Stimulated activated CD4-positive, alpha-beta T cell treated with anti-CD3 and anti-CD28 coated beads, Interleukin-15, amount 100 ng/mL, for 24 hours (primary cell): Measurements from ENCODE around the gene CHRNA4.

ENCODE experiments used
- DNase-seq: peaks from one replicate; pipeline ENCODE4 v3.0.0-alpha.2; 2020

The CHRNA4 gene

DNA sequence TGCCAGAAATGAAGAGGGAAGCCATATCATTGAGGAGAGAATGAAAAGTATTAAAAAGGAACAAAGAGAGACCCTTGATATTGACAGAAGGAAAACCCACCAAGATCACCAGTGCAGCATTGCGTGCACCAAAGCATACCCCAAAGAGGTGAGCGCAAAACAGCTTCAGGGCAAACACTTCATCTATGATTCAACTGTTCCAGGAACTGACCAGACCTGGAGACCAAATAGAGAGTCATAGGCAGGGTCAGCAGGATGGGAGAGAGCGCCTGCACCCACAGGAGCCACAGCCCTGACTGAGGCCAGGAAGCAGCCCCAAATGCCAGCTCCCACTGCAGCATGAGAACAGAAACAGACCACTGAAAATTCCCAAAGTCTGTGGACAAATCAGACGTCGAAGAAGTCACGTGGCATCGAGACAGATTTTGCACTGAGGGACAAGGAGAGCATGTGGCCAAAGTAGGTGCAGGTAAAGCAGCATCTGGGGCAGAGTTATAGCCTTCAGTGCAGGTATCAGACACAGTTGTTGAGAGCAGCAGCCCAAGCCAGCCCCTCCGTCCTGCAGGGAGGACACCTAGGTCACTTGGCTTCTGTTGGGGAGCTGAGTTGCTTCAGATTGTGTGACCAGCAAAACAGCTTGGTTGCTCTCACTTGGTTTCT is 29.3 kb downstream of the CHRNA4 start:
- no peak for DNase-seq

DNA sequence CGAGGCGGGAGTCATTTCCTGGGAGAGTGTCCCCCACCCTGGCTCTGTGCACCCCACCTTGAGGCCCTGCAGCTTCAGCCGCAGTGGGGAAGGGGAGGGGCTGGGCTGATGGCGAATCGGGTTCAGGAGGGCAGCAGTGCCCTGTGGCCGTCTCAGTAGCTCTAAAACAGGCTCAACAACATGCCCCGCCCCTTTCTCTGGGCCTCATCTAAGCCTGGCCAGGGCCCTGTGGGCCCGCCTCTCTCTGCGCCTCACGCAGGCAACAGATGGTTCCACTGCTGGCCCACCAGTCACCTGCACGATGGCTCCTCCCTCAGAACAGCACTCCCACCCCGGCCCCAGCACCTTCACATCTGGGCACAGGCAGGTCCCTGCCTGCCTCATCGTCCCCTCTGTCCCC is 30.2 kb downstream of the CHRNA4 start:
- DNase-seq: no peak

DNA sequence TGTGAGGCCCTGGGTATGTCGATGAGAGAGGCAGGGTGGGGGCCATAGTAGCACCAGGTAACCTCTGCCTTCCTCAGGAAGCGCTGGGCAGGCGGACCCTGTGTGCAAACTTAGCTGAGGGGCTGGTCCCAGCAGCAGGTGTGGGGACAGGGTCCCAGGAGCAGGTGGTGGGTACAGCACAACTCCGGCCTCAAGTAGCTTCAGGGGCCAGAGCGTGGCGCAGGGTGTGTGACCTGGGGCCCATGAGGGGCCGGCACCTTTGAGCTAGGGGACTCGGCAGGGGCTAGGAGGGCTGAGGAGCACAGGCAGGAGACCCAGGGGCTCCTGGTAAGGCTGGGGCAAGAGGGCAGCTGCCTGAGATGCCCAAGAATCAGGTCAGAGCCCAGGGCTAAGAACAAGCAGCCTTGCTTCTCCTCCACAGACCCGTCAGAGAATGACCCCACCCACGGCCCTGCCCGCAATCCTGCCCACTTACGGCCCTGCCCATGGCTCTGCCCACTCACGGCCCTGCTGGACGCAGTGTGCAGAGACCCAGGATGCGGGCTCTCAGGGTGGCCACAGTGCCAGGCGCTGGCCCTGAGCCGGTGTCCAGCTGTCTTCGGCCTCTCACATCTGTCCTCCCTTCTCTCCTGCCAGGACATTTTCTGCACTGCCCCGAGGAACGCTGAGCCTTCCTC is 30.9 kb downstream of the CHRNA4 start:
- no peak for DNase-seq

DNA sequence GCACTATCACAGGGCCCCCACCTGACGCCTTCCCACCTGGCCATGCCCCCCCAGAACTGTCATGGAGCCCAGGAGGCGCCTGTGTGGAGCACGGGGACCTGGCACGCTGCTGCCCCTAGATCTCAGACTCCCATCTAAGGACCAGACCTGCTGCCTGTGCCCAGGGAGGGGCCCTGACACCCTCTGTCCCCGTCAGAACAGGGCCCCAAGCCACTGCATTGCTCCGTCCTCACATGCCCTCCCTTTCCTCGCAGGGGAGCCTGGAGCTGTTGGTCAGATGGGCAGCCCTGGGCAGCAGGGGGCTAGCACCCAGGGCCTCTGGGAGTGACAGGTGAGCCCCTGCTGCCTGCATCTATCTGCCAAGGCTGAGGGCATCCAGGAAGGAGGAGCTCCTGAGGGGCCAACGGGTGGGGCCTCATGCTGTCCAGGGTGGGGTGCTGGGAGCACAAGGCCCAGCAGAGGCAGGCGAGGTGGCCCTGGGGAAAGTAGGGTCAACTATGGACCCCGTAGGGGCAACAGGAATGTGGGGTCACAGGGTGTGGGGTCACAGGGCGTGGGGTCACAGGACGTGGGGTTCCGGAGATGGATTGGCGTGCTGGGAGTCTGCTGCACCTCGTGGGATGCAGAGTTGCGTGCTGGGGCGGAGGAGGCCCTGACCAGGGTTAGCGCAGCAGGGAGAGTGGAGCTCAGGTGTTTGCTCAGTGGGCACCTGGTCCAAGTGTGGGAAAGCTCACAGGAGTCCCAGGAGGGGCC is 31.6 kb downstream of the CHRNA4 start:
- DNase-seq: no peak

DNA sequence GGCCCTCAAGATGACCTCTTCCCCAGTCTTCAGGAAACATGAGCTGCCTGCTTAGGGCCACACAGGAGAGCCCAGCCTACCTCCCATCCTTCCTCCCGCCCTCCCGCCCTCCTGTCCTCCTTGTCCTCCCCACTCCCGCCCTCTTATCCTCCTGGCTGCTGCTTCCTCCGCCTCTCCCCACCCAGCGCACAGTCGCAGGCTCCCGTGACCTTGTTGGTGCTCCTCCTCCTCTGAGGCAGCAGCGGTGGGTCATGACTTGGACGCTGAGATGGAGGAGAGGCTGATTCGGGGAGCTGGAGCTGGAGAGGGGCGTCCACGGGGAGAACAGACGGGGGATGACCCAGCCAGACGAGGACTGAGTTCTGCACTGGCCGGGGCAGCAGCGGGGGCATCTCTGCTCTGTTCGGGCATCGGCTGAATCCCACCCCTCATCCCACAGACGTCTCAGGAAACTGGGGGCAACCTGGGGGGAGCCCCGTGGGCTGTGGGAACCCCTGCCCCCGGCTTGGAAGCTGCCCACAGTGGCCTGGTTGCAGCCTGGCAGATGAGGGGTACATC is 32.4 kb downstream of the CHRNA4 start:
- no peak for DNase-seq

DNA sequence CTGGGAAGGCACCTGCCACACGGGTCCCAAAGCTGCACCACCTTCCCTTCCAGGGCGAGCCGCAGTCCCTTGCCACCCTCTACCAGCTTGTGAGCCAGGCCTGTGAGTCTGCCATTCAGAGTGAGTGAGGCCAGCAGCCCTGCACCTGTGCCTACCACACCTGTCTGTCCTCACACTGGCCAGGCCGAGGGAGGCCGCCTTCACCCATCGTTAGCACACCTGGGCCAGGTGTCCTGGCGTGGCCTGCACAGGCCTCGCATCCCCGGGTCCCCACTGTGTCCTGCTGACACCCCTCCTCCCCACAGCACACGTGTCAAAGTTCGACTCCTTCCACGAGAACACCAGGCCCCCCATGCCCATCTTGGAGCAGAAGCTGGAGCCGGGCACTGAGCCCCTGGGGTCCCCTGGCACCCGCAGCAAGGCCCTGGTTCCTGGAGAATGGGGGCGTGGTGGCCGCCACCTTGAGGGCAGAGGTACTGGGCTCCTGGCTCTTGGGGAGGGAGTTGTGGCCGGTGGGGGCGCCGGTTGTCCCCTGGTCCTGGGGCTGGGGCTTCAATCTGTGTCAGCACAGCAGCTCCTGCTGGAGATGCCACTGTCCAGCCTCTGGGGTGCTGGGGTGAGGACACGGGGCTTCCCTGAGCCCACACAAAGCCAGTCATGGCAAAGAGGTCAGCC is 33.0 kb downstream of the CHRNA4 start:
- no peak for DNase-seq

DNA sequence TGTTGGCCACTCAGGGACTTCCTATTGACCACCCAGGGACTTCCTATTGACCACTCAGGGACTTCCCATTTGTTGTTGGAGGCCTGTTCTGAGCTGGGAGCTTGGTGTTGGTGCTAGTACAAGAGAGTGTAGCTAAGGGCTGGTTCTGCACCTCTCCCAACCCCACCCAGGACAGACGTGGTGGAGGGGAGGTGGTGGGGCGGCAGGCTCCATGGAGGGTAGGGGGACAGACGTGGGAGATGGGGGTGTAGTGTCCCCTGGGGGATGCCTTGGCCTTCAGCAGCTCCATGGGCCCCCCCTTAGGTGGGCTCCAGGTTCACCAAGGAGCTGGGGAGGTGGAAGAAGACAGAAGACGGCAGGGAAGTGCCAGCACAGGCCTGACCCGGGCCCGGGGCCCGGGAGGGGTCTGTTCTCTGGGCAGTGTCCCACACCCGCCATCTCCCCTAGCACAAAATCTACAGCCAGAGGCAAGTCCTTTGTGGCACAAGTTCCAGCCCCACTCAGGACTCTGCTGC is 33.9 kb downstream of the CHRNA4 start:
- DNase-seq: no peak

DNA sequence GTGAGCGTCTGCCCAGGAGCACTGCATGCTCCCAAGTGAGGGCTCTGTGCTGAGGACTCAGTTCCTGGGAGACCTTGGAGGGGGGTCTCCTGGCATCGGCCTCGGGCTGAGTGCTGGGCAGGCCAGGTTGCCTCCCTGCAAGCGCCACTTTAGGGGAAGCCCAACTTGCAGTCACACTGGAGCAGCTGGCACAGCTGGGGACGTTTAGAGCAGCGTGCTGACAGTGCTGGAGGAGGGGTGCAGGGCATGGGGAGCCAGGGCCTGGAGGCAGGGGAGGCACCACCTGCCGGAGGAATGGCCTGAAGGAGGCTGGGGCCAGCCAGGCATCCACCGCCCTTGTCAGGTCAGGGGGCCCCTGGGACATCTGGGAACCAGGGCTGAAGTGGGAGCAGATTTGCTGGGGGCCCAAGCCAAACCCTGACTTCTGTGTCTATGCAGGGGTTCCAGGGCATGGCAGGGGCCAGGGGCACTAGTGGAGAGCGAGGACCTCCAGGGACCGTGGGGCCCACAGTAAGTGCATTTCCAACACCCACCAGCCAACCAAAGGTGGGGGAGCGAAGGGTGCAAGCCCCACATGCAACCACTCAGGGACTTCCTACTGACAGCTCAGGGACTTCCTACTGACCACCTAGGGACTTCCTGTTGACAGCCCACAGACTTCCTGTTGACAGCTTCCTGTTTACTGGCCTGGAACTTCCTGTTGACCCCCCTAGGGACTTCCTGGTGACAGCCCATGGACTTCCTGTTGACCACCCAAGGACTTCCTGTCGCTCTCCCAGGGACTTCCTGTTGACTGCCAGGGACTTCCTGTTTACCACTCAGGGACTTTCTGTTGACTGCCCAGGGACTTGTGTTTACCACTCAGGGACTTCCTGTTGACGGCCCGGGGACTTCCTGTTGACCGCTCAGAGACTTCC is 34.6 kb downstream of the CHRNA4 start:
- no peak for DNase-seq

DNA sequence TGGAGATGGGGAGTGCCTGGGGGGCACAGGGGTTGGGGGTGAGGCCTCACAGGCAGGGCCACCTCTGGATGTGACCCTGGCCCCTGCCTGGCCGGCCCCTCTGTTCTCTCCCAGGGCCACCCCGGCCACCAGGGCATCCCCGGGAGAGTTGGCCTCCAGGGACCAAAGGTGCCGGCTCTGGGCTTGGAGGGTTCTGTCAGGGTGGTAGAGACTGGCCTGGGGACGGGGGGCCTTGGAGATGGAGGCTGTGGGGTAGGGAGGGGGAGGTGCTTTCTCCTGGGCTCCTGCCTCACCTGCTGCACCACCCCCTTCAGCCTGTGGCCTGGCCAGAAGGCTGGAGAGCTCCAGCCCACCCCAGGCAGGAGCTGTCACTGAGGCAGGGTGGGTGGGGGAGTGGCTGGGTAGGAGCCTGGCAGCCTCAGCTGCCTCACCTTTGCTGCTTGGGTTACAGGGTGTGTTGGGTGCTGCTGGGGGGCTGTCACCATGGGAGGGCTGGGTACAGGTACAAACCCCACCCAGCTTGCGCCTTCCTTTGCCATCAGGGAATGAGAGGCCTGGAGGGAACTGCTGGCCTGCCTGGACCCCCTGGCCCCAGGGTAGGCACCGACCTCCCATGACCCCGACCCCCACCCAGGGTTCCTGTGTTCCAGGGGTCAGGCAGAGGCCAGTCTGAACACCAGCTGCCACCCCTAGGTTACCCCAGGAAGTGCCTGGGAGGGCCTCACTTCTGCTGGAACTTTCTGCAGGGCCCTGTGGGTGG is 35.4 kb downstream of the CHRNA4 start:
- no peak for DNase-seq

DNA sequence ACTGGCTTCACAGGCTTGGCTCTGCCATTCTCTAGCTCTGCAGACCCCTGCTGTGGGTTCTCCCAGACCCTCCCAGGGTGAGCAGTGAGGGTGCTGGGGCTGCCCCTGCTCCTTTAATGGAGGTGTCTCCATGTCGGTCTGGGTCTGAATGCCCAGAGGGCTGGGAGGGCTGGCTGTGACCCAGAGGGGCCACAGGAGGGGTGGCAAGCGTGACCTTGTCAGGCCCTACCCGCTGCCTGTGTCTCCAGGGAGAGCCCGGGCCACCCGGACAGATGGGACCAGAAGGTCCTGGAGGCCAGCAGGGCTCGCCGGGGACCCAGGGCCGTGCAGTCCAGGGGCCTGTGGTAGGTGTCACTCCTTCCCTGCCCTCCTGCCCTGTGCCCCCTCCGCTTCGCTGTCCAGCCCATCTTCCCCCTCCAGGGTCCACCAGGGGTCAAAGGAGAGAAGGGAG is 36.1 kb downstream of the CHRNA4 start:
- DNase-seq: no peak

DNA sequence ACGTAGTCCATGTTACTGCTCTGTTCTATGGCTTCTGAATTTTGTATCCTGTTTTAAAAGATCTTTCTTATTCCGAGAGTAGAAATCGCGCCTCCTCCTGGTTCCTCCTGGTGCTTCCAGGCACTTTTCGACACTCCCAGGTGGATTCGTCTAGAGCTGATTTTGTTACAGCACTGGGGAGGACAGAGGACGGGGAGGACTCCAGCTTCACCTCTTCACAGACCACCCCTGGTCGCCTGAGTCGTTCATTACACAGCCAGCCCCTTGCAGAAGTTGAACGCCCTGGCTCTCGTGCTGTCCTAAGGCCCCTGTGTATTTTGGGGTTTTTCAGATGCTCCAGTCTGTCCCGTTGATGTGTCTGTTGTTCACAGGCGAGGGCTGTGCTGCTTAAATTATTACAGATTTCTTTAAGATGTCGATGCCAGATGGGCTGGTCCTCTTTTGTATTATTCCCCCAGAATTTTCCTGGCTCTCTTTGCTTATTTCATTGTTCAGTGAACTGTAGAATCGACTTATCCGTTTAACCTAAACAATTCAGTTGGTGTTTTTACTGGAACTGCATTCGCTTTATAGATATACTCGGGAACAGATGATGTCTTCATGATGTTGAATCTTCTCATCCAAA is 37.7 kb downstream of the CHRNA4 start:
- no peak for DNase-seq

DNA sequence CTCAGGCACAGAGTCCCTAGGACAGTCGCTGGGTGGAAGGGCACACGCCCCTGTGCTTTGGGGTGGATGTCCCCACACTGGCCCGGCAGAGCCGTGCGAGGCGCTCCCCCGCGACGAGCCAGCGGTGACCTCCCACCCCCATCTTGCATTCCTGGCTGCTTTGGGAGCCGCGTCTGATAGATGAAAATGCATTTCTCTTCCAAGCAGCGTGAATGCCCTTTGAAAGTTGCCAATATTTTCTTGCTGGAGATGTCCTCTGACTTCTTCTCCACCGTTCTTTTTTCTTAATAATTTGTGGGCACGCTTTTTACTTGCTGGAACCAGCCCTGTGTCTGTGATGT is 38.2 kb downstream of the CHRNA4 start:
- DNase-seq: no peak

DNA sequence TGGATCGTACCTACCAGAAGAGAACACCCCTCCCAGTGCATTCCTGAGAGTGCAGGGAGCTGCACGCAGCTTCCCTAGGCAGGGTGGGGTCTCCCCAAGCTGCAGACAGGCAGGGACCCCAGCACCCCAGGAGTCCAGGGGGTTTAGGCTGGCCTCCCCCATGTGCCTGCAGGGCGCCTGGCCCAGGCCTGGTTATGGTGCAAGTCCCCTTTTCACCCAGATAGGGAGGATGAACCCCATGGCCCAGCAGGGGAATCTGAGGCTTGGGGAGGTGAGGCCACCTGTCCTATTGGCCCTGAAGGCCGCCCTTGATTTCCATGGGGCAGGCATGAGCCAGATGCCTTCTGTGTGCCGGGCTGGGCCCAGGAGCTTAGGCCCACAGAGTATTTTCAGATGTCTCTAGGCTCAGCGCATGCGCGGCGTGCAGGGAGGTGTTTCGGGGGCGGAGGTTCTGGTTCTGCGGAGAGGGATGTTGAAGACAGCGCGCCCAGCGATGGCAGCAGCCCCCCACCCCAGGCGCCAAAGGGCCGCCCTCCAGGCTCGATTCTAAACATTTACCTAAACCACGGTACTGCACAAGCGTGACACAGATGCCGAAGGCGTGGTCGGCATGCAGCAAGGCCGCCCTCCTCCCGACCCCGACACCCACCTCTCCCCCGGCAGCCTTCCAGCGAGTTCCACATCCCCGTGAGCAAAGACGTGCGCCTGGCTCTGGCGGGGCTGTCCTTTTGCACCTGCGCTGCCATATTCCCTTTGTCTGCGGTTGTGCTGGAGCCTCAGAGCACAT is 38.8 kb downstream of the CHRNA4 start:
- no peak for DNase-seq

DNA sequence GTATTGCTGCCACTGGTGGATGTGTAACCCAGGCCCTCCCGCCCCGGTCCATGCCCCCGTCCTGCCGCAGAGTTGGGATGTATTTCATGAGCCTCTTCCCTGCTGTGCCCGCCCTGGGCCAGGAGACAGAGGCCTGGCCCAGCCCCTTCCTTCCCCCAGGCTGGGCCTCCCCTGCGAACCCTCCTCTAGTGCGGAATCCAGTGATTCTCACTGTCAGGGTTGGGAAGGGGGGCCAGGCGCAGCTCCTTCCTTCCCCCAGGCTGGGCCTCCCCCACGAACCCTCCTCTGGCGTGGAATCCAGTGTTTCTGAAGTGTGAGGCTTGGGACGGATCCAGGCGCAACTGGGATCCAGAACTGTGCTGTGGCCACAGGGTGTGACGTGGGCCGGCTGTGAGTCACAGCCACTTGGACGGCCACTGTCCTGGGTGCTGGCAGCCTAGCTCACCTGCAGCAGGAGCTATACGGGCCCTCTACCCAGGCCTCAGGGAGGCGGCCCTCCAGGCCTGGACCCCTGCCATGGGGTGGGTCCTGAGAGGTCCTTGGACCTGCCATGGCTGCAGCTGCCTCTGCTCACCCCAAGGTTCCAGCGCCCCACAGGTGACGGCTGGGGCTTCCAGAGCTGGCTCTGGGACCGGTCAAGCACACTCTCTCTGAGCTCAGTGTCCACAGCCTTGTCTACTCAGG is 39.9 kb downstream of the CHRNA4 start:
- no peak for DNase-seq

DNA sequence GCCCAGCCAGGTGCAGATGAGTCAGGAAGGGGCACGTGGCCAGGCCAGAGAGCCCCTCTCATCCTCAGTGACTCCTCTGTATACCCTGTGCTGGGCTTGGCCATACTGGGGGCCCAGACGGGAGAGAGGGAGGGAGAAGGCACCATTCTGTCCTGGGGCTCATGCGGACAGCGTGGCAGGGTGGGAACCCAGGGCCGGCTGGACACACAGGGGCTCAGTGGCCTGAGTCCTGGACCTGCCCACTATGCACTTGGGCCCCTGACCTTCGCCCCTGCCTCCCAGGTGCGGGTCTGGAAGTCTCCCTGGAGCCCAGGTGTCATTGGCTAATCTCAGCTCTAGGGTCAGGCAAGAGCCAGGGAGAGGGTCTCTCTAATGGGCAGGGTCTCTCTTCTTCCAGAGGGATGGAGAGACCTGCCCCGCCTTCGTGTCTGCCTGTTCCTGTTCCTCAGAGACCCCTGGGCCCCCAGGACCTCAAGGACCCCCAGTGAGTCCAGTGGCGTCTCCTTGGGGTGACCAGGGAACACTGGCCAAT is 40.5 kb downstream of the CHRNA4 start:
- no peak for DNase-seq

DNA sequence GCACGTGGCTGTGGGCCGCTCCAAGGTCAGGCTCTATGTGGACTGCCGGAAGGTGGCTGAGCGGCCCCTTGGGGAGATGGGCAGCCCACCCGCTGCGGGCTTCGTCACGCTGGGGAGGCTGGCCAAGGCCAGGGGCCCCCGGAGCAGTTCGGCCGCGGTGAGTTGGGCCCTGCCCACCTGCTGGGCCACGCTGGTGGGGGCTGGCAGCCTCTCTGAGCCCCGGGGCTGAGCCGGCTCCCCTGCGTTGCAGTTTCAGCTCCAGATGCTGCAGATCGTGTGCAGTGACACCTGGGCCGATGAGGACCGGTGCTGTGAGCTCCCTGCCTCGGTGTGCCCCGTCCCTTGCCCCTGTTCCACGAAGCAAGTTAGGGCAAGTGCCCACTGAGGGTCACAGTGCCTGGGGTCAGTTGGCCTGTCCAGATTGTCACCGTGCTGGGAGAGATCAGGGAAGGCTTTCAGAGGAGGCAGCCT is 41.1 kb downstream of the CHRNA4 start:
- DNase-seq: no peak

DNA sequence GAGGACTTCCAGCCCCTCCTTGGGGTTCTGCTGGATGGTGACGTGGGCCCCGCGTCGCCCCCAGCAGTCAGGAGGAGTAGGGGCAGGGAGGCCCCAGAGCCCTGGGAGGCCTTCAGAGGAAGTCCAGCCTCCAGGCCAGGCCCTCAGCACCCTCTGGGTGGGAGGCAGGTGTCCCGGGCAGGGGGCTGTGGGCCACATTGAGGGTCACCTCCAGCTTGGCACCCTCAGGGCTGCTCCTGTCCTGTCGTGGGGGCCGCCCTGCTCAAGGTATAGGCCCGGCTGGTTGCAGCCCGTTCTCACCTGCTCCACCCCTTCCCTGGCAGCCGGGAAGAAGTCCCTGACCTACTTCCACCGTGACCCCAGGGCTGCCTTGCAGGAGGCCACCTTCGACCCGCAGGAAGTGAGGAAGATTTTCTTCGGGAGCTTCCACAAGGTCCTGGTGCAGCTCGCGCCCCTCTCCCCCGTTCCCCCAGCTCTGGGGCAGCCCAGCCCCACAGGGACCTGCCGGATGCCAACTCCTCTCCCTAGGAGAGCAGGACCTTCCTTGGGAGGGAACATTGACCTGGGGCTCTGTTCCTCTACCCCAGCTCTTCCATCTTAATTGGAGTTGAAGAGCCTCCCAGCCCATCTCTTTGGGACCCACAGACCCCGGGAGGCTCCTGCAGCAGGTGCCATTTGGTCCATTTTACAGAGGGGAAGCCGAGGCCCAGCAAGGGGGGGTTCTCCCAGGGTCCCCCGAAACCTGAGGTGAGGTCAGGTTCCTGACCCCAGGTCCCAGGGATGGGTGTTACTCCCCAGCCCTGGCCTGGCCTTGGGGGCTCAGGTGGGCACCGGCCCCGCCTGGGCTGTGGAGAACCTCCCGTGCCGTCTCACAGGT is 41.7 kb downstream of the CHRNA4 start:
- no peak for DNase-seq
